RWPE2 (cell line): ENCODE data around the gene PLXDC1.
"Not testable (repeated sequence)": the region's sequence is repeated elsewhere in the genome, so short reads cannot be mapped to it uniquely, and the experiment has no call there.

ENCODE experiments used
- ATAC-seq: fragments of 200-7000 bp; cut with Tn5 transposase; 3 replicates; pipeline ENCODE4 v1.9.1; 2021; ENCODE audit warnings: low read depth
- DNase-seq: peaks from one replicate; pipeline ENCODE4 v3.0.0-alpha.2; 2020; ENCODE audit warnings: low spot score
- H3K27ac ChIP-seq: fragments of 450-650 bp; 2 replicates; pipeline ENCODE4 v1.5.1; 2017; ENCODE audit warnings: mild to moderate bottlenecking; ENCODE audit not compliant: poor library complexity, severe bottlenecking
- H3K27me3 ChIP-seq: fragments of 250-450 bp; sonication (Bioruptor Pico); 2 replicates; pipeline ENCODE4 v1.5.1; 2021; ENCODE audit warnings: mild to moderate bottlenecking, moderate library complexity; ENCODE audit not compliant: insufficient read depth, poor library complexity, severe bottlenecking
- H3K36me3 ChIP-seq: fragments of 250-450 bp; sonication (Bioruptor Pico); 2 replicates; pipeline ENCODE4 v1.5.1; 2020; ENCODE audit warnings: low read depth, mild to moderate bottlenecking, moderate library complexity
- H3K4me1 ChIP-seq: fragments of 250-450 bp; sonication (Bioruptor Pico); 2 replicates; pipeline ENCODE4 v1.5.1; 2021; ENCODE audit warnings: mild to moderate bottlenecking, moderate library complexity; ENCODE audit not compliant: insufficient read depth, poor library complexity, severe bottlenecking
- H3K4me3 ChIP-seq: fragments of 250-450 bp; sonication (Bioruptor Pico); 2 replicates; pipeline ENCODE4 v1.5.1; 2021; ENCODE audit warnings: mild to moderate bottlenecking, moderate library complexity; ENCODE audit not compliant: severe bottlenecking
- H3K9me3 ChIP-seq: fragments of 250-450 bp; sonication (Bioruptor Pico); 2 replicates; pipeline ENCODE4 v1.5.1; 2021; ENCODE audit warnings: mild to moderate bottlenecking, moderate library complexity; ENCODE audit not compliant: severe bottlenecking
- TF ChIP-seq, protein P1 (sequence below): fragments of 450-650 bp; IDR thresholded peaks from one replicate; pipeline ENCODE4 v1.5.1; 2017; ENCODE audit warnings: mild to moderate bottlenecking, moderate library complexity; ENCODE audit not compliant: poor library complexity, severe bottlenecking

The PLXDC1 gene

DNA sequence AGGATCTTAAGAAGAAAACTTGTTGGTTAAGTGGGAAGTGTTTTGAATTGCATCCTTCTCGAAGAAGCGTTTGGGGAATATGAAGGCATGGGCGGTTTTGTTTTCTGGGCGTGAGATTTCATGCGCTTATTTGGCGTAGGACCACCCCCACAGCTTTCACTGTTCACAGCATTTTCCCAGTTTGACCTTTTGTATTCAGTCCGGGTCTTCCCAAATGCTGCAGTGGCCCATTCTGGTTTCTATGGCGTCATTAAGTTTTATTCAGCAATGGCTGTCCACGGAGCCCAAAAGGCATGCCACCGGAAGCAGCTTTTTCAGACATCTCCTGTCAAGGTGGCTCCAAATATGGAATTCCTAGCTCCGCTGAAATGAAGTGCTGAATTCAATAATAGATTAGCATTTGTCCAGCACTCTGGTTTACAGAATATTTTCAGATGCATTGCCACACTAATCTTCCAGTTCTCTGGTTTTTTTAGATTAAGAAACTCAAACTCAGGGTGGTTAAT, 93.7 kb downstream of the PLXDC1 start:
- TF ChIP-seq, protein P1, sequence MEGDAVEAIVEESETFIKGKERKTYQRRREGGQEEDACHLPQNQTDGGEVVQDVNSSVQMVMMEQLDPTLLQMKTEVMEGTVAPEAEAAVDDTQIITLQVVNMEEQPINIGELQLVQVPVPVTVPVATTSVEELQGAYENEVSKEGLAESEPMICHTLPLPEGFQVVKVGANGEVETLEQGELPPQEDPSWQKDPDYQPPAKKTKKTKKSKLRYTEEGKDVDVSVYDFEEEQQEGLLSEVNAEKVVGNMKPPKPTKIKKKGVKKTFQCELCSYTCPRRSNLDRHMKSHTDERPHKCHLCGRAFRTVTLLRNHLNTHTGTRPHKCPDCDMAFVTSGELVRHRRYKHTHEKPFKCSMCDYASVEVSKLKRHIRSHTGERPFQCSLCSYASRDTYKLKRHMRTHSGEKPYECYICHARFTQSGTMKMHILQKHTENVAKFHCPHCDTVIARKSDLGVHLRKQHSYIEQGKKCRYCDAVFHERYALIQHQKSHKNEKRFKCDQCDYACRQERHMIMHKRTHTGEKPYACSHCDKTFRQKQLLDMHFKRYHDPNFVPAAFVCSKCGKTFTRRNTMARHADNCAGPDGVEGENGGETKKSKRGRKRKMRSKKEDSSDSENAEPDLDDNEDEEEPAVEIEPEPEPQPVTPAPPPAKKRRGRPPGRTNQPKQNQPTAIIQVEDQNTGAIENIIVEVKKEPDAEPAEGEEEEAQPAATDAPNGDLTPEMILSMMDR = no peak
- no peaks in the 10 kb centered on the region for H3K27me3 ChIP-seq
- ATAC-seq = no peak
- no peak overlapping the region for H3K27ac ChIP-seq
- no peaks in the 10 kb centered on the region for H3K36me3 ChIP-seq
- no peaks in the 10 kb centered on the region for H3K9me3 ChIP-seq
- peak overlapping the region; percentile 41 for H3K4me3 ChIP-seq
- peaks cover 4% of the 10 kb centered on the region for H3K4me1 ChIP-seq
- DNase-seq = no peak

DNA sequence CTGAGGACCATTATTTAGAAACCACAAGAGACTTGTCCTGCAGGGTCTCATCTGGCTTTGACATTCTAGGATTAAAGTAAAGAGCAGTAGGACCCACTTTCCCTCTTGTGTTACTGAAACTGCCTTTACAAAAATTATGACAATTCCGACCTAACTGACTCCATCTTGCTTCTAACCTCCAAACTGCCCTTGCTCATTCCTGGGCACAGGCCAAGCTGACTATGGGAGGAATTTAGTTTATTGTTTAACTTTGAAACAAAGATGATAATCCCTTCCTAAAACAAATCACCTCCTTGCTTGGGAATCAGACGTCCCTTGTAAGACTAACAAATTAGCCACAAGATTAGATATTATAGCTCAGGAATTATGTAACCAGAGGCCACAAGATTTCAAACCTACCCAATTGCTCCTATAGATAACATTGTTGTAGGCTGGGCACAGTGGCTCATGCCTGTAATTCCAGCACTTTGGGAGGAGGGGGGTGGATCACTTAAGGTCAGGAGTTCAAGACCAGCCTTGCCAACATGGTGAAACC, 97.3 kb downstream of the PLXDC1 start:
- Histone ChIP-seq H3K4me1 (peaks cover 4% of the 10 kb centered on the region), H3K4me3 (no peak overlapping the region), H3K9me3 (no peaks in the 10 kb centered on the region), H3K27me3 (no peaks in the 10 kb centered on the region), H3K27ac (no peak overlapping the region), H3K36me3 (no peaks in the 10 kb centered on the region)
- TF ChIP-seq, protein P1 = no peak
- ATAC-seq (no peak), DNase-seq (no peak)

DNA sequence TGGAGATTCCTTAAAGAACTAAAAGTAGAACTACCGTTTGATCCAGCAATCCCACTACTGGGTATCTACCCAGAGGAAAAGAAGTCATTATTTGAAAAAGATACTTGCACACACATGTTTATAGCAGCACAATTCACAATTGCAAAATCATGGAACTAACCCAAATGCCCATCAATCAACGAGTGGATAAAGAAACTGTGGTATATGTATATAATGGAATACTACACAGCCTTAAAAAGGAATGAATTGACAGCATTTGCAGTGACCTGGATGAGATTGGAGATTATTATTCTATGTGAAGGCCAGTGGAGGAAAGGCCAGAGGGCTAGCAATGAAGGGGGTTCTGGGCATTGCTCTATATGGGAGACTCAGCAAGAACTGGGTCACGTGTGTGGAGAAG, 99.0 kb downstream of the PLXDC1 start:
- not testable (repeated sequence) for H3K36me3 ChIP-seq, H3K27me3 ChIP-seq, H3K27ac ChIP-seq, ATAC-seq, DNase-seq, H3K4me3 ChIP-seq, H3K4me1 ChIP-seq, H3K9me3 ChIP-seq

DNA sequence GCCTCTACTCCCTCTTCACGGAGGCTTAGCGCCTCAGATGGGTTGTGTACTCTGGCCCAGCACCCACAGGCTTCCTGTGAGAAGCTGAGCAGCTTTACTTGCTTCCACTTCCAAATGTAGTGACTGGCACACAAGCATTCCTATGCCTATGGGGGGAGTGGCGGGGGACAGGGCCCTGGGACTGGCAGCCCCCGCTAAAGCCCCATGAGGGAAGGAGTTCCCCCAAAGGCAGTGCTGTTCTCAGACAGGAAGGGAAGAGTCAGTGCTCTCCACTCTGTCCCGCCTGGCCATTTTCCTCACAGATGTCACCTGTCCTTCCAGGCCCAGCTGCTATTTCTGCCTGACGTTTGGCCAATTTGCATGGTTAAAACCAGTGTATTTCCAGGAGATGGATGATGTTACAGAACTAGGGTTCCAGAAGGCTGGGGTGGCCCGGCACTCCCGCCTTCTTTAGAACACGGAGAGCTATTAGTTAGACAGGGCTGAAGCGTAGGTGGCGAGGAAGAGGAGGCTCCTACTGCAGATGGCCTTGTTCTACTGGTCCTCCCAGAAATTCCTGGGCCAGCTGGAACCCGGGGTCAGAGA, 100.3 kb downstream of the PLXDC1 start:
- Histone ChIP-seq H3K9me3 (peaks cover 21% of the 10 kb centered on the region), H3K4me1 (no peaks in the 10 kb centered on the region), H3K27ac (no peak overlapping the region), H3K4me3 (no peak overlapping the region), H3K36me3 (no peaks in the 10 kb centered on the region), H3K27me3 (no peaks in the 10 kb centered on the region)
- ATAC-seq (no peak), DNase-seq (no peak)
- TF ChIP-seq, protein P1 = no peak

DNA sequence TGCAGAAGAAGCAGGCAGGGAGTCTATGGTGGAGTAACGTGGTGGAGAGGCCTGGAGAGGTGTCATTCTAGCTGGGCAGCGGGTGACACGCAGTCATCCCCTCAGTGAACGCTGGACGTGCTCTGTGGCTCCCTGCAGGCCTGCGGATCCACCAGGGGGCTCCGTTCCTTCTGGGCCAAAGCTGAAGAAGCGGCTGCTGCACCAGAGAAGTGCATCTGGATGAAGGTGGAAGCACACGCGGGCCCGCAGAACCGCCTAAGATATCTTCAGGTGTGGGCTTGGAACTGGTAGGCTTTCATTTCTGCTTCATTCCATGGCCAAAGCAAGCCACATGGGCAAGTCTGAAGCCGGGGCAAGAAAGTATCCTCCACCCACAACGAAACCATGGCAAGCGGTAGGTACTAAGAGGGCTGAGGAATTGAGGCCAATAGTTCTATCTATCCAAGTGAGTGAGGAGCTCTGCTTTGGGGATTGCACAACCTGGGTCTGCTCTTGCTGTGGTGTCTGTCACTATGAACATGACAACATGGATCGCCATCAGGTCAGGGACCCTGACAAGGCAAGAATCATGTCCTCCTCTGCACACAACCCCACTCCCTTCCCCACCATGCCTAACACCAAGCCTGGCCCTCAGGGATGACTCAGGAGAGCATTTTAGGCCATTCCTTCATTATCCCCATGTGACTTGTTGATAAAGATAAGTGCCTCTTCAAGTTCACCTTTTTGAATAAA, 105.3 kb downstream of the PLXDC1 start:
- Histone ChIP-seq H3K27ac (no peak overlapping the region), H3K36me3 (no peaks in the 10 kb centered on the region), H3K9me3 (peaks cover 24% of the 10 kb centered on the region), H3K27me3 (no peaks in the 10 kb centered on the region), H3K4me1 (no peaks in the 10 kb centered on the region), H3K4me3 (no peak overlapping the region)
- no peak for DNase-seq
- TF ChIP-seq, protein P1 = no peak
- ATAC-seq = no peak
